ENCODE measurements around the gene NHLRC4.

Gene NHLRC4

DNA sequence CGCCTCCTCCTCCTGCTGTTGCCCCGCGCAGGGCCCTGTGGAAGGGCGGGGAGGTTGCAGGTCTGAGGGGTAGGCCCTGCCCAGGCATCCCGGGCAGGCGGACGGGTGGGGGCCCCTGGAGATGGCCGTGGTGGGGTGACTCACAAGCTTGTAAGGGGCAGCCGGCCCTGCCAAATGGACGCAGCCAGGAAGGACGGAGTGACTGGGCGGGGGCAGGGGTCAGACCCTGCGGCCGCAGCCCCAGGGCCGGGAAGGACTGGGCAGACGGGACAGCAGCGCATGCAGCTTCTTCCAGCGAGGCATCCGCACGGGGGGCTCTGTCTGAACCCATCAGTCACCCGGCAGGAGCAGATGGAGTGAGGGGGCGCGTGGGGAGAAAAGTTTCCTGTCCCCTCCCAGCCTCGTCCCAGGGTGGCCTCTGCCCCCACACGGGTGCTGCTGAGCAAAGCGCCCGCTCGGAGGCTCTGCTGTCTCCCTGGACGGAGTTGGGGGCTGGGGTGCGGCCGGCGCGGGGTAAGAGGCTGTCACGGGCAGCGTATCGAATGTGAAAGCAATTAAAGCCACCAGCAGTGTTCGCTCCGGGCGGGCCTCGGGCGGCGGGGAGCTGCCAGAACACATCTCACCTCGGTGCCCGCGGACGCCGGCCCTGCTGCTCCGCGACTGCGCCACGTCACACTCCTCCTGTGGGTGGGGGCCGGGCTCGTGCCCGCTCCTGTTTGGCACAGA, 12.0 kb upstream of the NHLRC4 start:
- DNase-seq = no peak

DNA sequence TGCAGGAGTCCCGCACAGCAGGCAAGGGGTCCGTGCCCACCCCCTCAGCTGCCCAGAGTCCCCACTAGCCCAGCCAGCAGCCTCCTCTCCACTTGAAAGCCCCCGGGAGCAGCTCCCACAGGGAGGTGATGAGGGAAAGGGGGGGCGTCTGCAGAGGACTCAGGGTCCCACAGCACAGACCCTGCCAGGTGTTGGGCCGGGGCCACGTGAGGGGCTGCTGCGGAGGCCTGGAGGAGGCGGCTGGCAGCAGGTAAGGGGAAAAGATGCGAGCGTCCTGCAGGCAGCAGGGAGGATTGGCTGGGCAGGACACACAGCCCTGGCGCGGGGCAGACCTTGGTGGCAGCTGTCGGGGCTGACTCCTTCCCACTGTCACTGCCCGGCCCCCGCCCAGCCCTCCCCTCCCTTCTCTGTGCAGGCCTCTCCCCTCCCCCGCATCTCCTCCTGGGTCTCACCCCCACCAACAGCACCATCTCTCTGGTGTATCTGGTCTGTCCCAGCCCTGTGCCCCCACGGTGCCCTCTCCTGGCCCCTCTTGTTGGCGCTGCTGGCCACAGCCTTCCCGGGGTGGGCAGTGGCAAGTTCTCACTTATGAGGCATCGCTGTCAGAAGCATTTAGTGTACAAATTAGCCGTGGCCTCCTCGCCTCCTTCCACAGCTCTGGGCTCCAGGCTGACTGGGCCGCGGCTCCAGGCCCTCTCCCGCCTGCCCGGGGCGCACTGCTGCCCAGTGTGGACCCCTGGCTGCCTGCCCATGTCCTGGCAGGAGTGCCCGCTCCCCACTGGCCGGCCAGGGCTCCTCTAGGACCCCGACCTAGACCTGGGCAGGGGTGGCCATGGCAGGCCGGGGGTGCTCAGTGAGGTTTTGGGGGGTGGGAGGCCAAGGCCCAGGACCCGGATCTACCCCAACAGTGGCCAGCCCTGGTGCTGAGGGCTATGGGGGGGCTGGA, 11.0 kb upstream of the NHLRC4 start:
- no peak for DNase-seq

DNA sequence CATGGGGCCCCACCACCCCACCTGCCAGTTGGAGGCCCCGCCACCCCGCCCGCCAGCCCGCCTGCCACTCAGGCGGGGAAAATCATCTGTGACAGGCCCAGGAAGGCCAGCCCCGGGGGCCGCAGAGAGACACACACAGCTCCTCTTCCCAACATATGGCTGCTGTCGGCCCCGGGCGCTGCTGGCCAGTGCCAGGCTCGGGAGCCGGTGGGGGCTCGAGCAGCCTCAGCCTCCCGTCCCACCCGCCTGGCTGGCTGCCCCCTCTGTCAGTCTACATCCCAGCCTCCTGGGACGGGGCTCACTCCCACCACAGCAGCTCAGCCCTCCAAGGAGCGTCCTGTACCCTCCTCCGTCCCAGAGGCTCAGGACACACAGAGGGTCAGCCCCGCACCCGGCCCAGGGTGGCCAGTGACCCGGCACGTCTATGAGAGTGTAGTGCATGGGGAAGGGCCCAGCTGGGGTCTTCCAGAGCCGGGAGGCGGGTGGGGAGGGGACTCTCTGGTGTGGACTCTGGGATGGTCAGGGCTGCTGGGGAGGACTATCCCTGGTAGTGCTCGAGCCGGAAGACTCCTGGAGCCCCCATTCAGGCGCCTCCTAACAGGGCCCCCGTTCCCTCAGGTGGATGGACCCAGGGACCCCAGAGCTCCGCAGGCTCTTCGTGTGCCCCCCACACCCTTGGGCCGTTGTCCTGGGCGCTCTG, 10.2 kb upstream of the NHLRC4 start:
- DNase-seq = no peak

DNA sequence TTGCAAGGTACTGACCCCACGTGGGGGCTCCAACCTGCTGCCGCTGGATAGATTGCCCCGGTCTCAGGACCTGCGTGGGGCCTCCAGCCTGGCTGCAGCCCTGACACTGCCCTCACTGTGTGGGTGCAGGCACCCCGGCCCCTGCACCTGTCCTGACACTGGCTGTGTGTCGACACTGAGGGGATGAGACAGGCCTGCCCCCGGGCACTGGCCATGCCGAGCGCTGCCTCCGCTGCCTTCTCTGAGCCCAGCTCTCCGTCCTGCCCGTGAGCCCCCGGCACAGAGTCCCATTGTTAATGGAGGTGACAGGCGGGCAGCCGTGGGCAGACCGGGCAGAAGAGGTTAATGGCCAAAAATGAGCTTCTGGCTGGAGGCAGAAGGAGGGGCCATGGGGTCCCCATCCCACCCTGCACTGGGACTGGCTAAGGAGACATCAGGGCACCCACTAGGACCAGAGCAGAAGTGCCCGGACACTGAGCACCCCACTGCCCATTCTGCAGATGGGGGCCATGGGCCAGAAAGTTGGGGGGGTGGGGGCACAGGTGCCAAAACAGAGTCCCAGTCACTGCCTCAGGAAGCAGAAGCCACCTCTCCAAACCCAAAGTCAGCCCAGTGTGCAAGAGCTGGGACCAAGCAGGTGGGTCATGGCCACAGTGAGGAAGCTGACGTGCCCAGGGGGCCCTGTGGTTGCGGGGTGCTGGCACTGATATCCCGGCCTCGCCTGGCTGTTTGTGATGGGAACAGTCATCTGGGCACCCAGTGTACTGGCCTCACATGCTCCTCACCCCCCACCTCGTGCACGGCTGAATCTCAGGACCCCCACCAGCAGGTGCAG, 9.1 kb upstream of the NHLRC4 start:
- no peak for DNase-seq

DNA sequence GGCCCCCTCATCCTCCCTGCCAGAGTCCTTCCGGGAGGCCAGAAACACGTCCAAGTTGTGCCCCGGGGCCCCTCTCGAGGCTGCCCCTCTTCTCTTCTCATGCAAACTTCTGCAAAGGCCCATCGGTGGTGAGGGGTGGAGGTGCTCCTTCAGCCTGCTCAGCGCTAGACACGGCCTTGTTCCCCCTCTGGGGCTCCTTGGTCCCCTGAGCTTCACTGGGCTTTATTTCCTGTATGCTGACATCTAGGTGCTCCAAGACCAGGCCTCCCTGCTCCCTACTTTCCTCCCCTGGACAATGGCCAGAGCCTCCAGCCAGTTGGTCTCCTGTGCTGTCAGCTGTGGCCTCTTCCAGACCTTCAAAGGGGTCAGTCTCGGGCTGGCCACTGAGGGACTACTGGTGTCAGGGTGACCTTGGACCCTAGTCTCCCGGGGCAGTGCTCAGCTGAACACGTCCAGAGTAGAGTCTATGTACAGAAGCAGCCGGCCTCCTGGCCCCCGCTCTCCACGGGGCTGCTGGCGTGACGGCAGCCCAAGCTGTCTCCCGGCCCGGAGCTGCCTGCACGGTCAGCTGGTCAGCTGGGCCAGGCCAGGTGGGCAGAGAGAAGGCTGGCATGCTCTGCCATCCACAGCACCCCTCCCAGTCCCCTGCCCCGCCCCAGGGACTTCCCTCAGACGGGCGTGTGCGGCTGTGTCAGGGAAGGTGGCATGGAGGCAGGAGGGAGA, 8.3 kb upstream of the NHLRC4 start:
- DNase-seq = no peak

DNA sequence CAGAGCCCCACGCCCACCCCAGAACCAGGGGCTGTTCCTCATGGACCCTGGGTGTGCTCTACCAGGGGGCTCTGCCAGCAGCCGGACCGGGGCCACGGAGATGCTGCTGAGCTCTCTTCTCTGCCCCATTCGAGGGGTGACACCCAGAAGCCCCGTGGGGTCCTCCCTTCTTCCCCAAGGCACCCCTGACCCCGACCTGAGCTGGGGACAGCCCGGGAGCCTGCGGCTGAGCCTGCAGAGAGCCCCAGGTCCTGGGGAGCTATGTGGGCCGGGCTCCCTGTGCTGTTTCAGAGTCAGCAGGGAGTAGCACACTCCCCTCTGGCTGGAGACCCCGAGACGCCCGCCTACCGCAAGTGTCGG, 7.8 kb upstream of the NHLRC4 start:
- DNase-seq = no peak

DNA sequence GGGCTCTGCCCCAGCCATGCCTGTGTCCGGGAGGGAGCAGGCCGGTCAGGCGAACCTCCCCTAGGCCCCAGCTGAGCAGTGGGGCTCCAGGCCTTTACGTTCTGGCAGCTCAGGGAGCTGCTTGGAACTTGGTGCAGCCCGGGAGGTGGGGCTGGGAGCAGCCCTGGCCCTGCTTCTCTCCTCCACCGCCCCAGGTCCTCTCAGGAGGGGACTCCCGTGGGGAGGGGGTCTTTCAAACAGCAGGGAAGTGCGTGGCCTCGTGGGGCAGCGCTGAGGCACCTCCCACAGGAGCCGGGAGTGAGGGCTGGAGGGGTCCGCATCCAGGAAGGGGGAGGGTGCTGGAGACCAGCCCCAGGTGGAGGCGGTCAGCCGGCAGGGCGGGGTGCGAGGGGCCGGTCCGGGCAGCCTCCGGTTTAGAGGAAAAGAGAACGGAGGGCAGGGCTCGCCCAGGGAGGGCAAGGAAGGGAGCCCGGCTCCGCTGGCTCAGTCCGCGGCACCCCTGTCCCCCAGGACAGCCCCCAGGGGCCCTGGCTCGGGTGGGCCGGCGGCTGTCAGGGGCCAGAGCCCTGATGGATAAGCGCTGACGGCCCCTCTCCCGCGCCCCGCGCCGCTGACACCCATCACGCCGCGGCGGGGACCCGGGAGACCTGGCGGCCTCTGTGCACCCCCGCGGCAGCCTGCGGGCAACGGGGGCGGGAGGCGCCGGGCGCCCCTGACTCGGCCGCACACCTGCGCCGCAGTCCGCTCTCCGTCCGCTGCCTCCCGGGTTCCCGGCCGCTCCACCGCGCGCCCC, 7.2 kb upstream of the NHLRC4 start:
- DNase-seq = no peak

DNA sequence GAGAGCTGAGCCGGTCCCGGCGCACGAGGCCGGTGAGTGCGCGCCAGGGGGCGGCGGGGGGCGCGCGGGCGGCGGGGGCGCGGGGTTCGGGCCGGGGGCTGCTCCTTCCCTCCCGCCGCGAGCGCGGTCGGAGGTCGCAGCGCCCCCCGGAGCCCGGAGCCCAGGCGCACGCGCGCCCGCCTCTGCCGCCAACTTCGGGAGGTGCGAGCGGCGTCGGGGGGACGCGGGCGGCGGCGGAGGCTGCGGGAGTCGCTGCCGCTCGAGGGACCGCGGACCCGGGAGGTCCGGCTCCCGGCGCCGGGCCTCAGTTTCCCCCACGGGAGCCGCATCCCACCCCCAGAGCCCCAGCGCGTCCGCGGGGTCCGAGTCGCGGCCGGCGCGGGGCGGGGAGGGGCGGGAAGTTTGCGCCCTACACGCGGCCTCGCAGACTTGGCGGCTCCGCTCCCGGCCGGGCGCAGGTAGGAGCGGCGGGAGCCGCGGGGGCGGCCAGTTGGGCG, 6.6 kb upstream of the NHLRC4 start, which contains the start of gene PRR35:
PRR35 (plus strand) TSS at position 191 of the 497 bp plus-strand sequence. CDS start 2,901 bp downstream, outside the sequence.
- no peak for DNase-seq

DNA sequence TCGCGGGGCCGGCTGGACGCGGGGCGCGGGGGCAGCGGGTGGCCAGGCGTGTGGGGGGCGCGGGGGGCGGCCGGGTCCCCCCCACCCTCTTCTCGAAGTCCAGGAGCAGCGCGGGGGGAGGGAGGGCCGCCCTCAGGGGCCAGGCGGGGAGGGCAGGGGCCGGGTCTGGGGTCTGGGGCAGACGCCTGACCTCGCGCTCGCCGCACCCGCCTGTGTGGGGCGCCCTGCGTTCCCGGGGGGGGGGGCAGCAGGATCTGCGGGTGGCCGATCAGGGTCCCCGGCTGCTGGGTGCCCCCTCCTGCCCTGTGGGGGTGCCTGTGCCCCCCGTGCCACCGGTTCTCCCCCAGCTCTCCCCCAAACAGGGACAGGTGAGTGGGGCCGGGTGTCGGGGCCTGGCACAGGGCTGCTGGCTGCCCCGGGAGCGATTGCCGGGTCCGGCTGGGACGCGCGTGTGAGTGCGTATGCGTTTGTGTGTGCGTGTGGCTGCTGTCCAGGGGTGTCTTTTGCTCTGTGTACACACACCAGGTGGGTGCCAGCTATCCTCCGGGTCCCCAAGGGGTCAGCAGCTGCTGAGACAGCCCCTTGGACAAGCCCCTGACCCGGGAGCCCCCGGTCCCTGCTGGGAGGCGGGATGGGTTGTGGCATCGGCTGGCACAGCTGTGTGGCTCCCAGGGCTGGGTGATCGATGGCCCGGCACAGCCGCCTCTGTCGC, 5.9 kb upstream of the NHLRC4 start:
- no peak for DNase-seq

DNA sequence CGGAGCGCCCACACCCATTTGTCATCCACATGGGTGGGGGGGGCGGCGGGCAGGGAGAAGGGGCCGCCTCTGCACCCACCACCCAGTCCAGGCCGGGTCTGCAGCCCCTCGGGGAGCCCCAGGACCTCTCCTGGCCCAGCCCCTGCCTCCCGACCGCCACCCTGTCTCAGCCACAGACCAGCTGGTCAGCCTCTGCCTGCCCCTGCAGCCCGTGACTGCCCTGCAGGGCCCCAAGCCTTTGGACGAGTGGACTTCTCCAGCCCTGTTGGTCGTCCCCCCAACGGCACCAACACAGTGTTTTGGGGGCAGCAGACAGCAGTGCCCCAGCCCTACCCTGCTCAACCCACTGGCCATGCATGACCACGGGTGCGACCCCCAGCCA, 5.4 kb upstream of the NHLRC4 start:
- no peak for DNase-seq

DNA sequence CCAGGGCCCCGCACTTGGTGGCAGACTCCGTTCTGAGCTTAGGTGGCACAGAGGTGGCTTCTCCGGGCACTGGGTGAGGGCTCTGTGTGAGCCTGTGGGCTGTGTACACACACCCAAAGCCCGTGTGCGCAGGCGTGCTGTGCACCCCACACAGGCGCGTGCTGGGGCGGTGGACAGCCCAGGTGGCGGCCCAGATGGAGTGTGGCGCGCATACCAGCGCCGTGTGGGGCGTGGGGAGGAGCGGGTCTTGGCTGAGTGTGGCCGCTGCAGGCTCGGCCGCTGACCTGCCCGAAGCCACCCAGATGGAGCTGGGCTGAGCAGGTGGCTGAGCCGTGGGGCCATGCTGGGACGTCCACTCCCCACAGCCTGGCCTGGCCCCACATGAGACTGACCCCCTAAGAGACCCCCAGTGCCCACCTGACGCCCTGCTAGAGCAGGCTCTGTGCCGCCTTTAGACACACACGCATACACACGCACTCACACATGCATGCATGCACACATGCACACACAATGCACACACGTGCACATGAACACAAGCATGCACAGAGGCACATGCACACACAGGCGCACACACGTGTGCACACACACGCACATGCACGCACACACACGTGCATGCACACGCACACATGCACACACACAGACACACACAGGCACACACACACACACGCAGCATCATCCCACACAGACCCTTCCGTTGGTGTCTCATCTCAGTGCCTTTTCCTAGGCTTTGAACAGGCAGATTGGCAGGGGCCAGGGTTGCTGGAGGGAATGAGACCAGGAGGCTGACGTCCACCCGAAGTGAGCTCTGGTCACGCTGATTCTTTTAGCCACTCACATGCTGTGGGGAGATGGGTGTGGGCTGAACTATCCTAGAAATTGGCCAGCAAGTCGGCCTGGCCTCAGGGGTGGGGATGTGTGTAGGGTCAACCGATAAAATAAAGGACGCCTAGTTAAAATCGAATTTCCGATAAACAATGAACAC, 4.6 kb upstream of the NHLRC4 start:
- no peak for DNase-seq

DNA sequence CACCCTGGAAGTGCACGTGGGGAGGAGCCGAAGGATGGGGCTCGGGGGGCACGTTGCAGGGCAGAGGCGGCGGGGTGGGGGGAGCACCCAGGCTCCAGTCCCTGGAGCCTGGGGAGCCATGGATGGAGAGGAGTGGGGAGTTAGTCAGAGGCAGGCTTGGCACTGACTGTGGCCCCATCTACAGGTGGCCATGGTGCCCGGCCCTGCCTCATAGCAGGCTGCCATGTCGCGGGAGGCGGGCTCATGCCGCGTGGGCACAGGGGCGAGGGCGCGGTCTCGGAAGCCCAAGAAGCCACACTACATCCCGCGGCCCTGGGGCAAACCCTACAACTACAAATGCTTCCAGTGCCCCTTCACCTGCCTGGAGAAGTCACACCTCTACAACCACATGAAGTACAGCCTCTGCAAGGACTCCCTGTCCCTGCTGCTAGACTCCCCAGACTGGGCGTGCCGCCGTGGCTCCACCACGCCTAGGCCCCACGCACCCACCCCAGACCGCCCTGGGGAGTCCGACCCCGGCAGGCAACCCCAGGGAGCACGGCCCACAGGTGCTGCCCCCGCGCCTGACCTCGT, 3.6 kb upstream of the NHLRC4 start:
- DNase-seq = no peak

DNA sequence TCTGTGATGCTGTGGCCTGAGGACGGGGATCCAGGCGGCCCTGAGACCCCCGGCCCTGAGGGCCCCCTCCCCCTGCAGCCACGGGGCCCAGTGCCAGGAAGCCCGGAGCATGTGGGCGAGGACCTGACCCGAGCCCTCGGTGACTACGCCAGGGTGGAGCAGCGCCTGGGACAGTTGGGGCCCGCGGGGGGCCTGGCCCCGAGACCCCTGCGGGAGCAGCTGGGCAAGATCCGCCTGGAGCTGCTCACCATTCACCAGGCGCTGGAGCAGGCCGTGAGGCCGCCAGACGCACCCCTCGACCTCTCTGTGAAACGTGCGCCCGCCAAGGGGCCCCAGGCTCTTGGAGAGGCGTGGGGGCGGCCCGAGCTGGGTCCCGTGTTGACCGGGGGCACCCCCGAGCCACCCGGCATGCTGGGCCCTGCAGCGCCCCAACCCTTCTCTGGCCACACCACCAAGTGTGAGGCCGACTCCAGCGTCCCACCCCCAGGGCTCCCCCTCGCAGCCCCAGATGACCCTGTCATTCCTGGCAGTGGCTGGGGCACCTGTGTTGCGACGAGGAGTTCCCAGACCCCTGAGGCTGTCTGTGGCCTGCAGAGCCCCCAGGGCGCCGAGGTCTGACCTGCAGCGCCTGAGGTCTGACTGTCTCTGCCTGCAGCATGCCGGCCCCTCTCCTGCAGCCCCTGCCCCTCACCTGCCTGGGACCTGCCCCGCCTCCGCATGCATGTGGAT, 2.0 kb upstream of the NHLRC4 start:
- DNase-seq = no peak

DNA sequence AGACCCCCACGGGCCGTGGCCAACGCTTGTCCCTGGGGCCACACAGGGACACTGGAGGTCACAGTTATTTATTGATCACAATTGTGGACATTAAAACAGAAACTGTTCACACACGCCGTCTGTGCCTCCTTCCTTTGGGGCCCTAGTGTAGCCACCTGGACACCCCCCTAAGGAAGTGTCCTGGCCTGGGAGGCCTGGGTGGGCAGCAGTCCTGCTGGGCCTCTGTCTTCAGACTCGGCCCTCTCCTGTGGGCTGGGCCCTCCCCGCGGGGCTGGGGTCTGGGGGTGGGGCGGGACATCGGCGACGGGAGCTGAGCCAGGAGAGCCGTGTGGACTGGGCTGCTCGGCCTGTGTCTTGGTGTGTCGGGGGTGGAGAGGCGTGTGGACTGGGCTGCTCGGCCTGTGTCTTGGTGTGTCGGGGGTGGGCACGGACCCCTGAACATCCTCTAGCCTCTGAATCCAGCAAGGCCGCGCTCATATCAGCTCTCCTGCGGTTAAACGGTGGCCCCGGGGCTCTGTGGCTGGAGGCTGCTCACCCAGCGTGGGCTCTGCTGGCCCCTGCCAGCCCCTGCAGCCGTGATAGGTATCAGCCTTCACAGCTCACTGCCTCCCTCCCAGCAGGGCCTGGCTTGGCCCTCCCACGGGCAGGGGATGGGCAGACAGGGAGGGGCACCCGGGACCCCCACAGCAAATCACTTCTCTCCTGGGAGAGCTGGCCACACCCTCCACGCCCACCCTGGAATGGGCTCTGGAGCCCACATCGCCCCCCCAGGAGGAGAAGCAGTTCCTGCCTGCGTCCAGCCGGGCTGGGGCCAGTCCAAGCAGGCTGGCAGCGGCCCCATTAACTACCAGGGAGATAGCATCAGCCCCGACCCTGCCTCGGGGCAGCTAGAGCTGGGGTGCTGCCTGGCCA, 1.1 kb upstream of the NHLRC4 start:
- no peak for DNase-seq

DNA sequence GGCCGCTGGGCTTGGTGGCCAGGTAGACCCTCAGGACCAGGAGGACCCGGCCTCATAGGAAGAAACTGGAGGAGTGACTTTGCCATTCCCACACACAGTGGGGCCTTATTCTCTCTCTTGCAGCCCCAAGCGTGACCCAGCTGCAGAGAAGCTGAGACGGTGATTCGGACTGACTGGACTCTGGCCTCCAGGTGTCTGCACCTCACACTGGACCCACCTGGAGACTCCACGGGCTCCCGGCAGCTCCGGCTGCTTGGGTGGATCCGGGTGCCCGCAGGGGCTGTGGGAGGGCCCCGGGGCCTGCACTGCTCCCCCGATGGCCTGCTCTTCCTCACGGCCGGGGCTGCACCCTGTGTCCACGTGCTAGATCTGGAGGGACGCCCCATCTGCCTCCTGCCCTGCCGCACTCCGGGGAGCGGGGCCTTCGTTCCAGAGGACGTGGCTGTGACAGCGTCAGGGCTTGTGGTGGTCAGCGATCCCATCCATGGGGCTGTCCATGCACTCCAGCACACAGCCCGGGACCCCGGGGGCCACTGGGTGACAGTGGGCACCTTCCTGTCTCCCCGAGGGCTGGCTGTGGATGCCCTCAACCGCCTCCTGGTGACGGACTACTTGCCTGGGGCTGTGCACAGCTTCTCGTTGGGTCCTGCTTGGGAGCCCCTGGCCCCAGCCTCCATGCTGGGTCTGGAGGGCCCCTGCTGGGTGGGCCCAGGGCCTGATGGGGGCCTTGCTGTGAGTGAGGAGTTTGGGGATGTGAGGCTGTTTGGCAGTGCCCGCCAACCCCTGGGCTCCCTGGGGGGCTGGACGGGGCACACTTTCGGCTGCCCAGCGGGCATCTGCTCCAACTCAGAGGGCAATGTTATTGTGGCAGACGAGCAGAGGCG, 810 bp downstream of the NHLRC4 start:
- no peak for DNase-seq
